Rectal smooth muscle tissue (tissue), 1 donor: Measurements from ENCODE around the gene HDAC4.

Experiments used
- H3K27ac ChIP-seq: one replicate; pipeline ENCODE4 v1.7.0; 2013; ENCODE audit warnings: low read depth, low read length, inconsistent platforms
- H3K27me3 ChIP-seq: one replicate; pipeline ENCODE4 v1.7.0; 2013; ENCODE audit warnings: low read length; ENCODE audit not compliant: control insufficient read depth, insufficient read depth
- H3K36me3 ChIP-seq: one replicate; pipeline ENCODE4 v1.7.0; 2013; ENCODE audit warnings: low read length; ENCODE audit not compliant: control insufficient read depth, insufficient read depth
- H3K4me1 ChIP-seq: one replicate; pipeline ENCODE4 v1.7.0; 2013; ENCODE audit warnings: low read length; ENCODE audit not compliant: control insufficient read depth, insufficient read depth
- H3K4me3 ChIP-seq: one replicate; pipeline ENCODE4 v1.7.0; 2013; ENCODE audit warnings: low read length
- H3K9ac ChIP-seq: one replicate; pipeline ENCODE4 v1.7.0; 2013; ENCODE audit warnings: low read length

HDAC4 gene

DNA sequence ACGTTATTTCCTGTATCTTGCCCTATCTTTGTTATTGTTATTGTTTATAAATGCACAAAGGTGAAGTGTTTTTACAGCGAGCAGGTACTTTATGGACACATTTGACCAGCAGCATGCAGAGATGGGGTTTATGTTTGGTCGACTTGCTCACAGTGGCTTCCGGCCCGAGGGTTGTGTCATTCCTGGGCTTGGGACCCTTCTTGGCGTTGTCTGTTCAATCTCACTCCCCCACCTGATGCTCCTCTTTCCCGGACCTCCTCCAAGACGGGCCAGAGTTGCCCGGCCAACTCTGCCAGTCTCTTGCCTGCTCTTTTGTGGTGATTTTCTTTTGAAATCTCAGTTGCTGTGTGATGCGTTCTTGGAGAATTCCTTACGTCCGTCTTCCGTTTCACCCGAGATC, 399.0 kb downstream of the HDAC4 start:
- Histone ChIP-seq H3K4me1 (peaks cover 3% of the 10 kb centered on the region), H3K4me3 (no peak overlapping the region), H3K27me3 (no peaks in the 10 kb centered on the region), H3K36me3 (no peaks in the 10 kb centered on the region), H3K9ac (no peak overlapping the region), H3K27ac (no peak overlapping the region)

DNA sequence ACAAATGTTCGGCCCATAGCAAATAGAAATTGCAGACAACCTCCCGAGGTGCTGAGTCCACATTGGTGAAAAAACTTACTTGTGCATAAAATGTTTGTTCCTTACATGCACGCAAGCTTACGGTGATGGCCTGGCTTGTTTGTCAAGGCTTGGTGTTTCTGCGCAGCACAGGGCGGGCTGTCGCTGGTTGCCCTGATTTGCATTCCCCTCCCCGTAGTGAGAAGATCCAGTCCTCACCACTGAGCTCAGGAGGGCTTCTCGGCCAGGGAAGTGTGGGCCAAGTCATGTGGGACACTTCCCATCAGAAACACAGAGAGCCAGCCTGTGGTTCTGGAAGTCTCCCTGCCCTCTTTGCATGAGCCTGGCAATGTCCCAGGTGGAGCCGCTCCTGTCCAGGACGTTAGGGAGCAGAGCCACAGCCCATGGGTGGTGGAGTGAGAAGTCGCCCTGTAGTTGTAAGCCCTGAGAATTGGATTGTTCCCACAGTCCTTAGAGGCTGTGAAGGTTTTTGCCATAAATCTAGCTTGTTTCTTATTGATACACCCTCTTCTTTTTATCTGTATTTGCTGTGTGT, 400.2 kb downstream of the HDAC4 start:
- Histone ChIP-seq H3K9ac (no peak overlapping the region), H3K36me3 (no peaks in the 10 kb centered on the region), H3K27me3 (no peaks in the 10 kb centered on the region), H3K27ac (no peak overlapping the region), H3K4me3 (no peak overlapping the region), H3K4me1 (peaks cover 3% of the 10 kb centered on the region)

DNA sequence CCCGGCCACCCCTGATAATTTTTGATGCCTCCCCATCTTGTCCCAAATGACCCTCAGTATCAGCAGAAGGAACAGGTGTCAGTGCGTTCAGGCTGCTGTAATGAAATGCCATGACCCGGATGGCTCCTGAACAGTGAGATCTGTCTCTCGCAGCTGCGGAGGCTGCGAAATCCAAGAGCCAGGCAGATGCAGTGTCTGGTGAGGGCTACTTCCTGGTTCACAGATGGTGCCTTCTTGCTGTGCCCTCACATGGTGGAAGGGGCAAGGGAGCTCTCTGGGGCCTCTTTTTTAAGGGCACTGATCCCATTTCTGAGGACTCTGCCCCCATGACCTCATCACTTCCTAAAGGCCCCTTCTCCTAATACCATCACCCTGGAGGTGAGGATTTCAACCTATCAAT, 400.7 kb downstream of the HDAC4 start:
- Histone ChIP-seq H3K9ac (no peak overlapping the region), H3K27me3 (no peaks in the 10 kb centered on the region), H3K4me1 (peaks cover 3% of the 10 kb centered on the region), H3K4me3 (no peak overlapping the region), H3K36me3 (no peaks in the 10 kb centered on the region), H3K27ac (no peak overlapping the region)

DNA sequence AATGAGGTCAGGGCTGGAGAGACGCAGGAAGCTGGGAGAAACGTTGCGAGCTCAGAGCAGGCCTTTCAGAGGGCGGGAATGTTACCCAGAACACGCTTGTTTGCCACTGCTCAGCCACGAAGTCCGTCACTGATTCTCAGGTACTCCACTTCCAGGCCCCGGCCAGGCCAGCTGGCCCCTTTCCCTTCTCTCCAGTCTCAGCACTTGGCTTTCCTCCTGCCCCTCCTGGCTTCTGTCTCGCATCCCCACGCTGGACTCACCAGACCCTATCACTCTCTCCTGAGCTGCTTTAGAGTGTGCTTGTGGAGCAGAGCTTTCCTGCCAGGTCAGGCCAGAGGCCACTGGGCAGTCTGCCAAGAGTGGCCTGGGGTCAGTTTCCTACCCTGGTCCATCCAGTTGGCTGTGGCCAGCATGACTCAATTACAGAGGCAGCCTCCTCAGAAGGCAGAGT, 401.5 kb downstream of the HDAC4 start:
- no peak overlapping the region for H3K4me3 ChIP-seq
- no peaks in the 10 kb centered on the region for H3K27me3 ChIP-seq
- peaks cover 3% of the 10 kb centered on the region for H3K4me1 ChIP-seq
- no peak overlapping the region for H3K9ac ChIP-seq
- peak overlapping the region; percentile 17 for H3K27ac ChIP-seq
- no peaks in the 10 kb centered on the region for H3K36me3 ChIP-seq

DNA sequence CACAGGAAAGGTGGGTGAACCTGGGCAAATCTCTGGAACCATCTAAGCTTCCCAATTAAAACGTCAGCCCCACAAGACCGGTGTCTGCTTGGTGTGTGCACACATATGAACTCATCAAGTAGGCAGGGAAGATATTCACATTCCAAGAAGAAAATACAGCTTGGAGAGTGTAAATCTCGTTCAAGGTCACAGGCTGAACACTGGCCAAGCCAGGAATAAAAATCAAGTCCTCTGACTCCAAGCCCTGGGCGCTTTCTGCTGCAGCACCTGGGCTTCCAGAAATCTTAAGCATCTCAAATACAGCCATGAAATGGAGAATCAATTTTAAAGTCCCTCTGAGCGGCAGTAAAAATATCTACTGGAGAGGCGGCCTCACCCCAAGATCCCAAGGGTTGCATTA, 402.0 kb downstream of the HDAC4 start:
- Histone ChIP-seq H3K4me3 (no peak overlapping the region), H3K4me1 (peaks cover 3% of the 10 kb centered on the region), H3K27me3 (no peaks in the 10 kb centered on the region), H3K9ac (no peak overlapping the region), H3K27ac (peak overlapping the region; percentile 17), H3K36me3 (no peaks in the 10 kb centered on the region)
